K562 (cell line): ENCODE results near the gene PDE6G. TPM values are rescaled to one million over a fixed set of nuclear protein-coding genes. Genes with fewer than 3 reads are reported as not detected.

Experiments used
- FUS ChIP-seq: fragments of 200-400 bp; formaldehyde crosslinking; optimal IDR thresholded peaks from 2 replicates; pipeline ENCODE3; 2017; ENCODE audit warnings: low read depth, low read length
- HSF4 ChIP-seq: fragments of 250-450 bp; sonication (Bioruptor Pico); IDR thresholded peaks from 2 replicates; pipeline ENCODE4 v2.1.2; 2022; ENCODE audit warnings: mild to moderate bottlenecking, moderate library complexity, borderline replicate concordance
- IRF1 ChIP-seq: sonication (generic); formaldehyde crosslinking; IDR thresholded peaks from 2 replicates; pipeline ENCODE4 v1.8.0; 2022; ENCODE audit warnings: missing genetic modification reagents, mild to moderate bottlenecking, borderline replicate concordance
- SFPQ ChIP-seq: fragments of 200-400 bp; formaldehyde crosslinking; IDR thresholded peaks from 2 replicates; pipeline ENCODE4 v1.6.1; 2017; ENCODE audit warnings: mild to moderate bottlenecking, low read depth, low read length, moderate library complexity
- TRIM25 ChIP-seq: fragments of 450-650 bp; IDR thresholded peaks from 2 replicates; pipeline ENCODE4 v1.7.0; 2016; ENCODE audit warnings: borderline replicate concordance
- ZBTB34 ChIP-seq: fragments of 250-450 bp; sonication (Bioruptor Pico); IDR thresholded peaks from 2 replicates; pipeline ENCODE4 v1.8.0; 2021; ENCODE audit warnings: mild to moderate bottlenecking, moderate library complexity
- ZNF354B ChIP-seq: fragments of 250-450 bp; sonication (Bioruptor Pico); IDR thresholded peaks from 2 replicates; pipeline ENCODE4 v1.4.0; 2020
- polyA plus RNA-seq, 8 experiments: library from polyadenylated mRNA; depleted of rRNA in 4 of 8; stranded (reverse) in 5 of 8; unstranded in 3 of 8; fragments of >200 nt; fragmentation: Nextera tagmentation in 2 of 8; fragmentation: Illumina TruSeq in 1 of 8; extraction: Ambion mirVana in 2 of 8; extraction: Trizol in 1 of 8; gene quantifications; 2 replicates each; pipeline versions ENCODE4 v1.2.1 to v1.2.3, GENCODE V29; 2011 to 2014; ENCODE audit warnings: inconsistent platforms in 1 of 8, missing spikeins in 1 of 8
- total RNA-seq, 7 experiments: library from RNA; depleted of rRNA in 6 of 7; stranded (reverse); fragments of >200 nt in 6 of 7; fragmentation: Illumina TruSeq in 2 of 7; extraction: Trizol in 2 of 7; gene quantifications; 2 replicates each; pipeline versions ENCODE4 v1.2.1 to v1.2.3, GENCODE V29; 2011 to 2021; ENCODE audit warnings: low replicate concordance in 1 of 7
- TF ChIP-seq, protein P1 (sequence below): fragments of 250-450 bp; sonication (Bioruptor Pico); IDR thresholded peaks from 2 replicates; pipeline ENCODE4 v1.8.0; 2021; ENCODE audit warnings: moderate library complexity, mild to moderate bottlenecking, inconsistent platforms
- TF ChIP-seq, protein P2 (sequence below): fragments of 450-650 bp; formaldehyde crosslinking; IDR thresholded peaks from 2 replicates; pipeline ENCODE4 v1.4.0; 2022; ENCODE audit warnings: mild to moderate bottlenecking, moderate library complexity
- TF ChIP-seq, protein P3 (sequence below): IDR thresholded peaks from 2 replicates; pipeline ENCODE4 v1.6.1; 2011; ENCODE audit warnings: borderline replicate concordance, low read depth, mild to moderate bottlenecking, moderate library complexity, low read length; ENCODE audit not compliant: insufficient read depth, poor library complexity, severe bottlenecking
- TF ChIP-seq, protein P4 (sequence below), 2 experiments: fragments of 450-650 bp in 1 of 2; sonication (generic) in 1 of 2; formaldehyde crosslinking in 1 of 2; IDR thresholded peaks in 1 of 2; conservative IDR thresholded peaks in 1 of 2; 2 replicates each; pipeline versions ENCODE4 v1.6.1 to v1.8.1; 2016 to 2023; ENCODE audit warnings: mild to moderate bottlenecking in 2 of 2, moderate library complexity in 2 of 2, inconsistent platforms in 1 of 2, missing genetic modification reagents in 1 of 2

PDE6G gene
- total and polyA plus RNA-seq, 9 of the 15 experiments (the other 6 are each of a cell fraction or from before 2014, with no cell fraction given) = 0.14 to 0.59 TPM; not detected in 7

- TF ChIP-seq ZBTB34 (CRISPR knock-in tag) = peak; percentile 74; the same call in 1 of the 2 replicates
- TF ChIP-seq, protein P1, sequence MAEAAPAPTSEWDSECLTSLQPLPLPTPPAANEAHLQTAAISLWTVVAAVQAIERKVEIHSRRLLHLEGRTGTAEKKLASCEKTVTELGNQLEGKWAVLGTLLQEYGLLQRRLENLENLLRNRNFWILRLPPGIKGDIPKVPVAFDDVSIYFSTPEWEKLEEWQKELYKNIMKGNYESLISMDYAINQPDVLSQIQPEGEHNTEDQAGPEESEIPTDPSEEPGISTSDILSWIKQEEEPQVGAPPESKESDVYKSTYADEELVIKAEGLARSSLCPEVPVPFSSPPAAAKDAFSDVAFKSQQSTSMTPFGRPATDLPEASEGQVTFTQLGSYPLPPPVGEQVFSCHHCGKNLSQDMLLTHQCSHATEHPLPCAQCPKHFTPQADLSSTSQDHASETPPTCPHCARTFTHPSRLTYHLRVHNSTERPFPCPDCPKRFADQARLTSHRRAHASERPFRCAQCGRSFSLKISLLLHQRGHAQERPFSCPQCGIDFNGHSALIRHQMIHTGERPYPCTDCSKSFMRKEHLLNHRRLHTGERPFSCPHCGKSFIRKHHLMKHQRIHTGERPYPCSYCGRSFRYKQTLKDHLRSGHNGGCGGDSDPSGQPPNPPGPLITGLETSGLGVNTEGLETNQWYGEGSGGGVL = peak; percentile 64
- TF ChIP-seq IRF1 (CRISPR knock-in tag) = no peak
- TF ChIP-seq, protein P2, sequence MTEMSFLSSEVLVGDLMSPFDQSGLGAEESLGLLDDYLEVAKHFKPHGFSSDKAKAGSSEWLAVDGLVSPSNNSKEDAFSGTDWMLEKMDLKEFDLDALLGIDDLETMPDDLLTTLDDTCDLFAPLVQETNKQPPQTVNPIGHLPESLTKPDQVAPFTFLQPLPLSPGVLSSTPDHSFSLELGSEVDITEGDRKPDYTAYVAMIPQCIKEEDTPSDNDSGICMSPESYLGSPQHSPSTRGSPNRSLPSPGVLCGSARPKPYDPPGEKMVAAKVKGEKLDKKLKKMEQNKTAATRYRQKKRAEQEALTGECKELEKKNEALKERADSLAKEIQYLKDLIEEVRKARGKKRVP (CRISPR knock-in tag) = peak; percentile 59; the same call in 1 of the 2 replicates
- TF ChIP-seq HSF4 = peak; percentile 62; the same call in 1 of the 2 replicates
- TF ChIP-seq SFPQ = no peak
- TF ChIP-seq TRIM25 = no peak
- no peak for TF ChIP-seq FUS
- TF ChIP-seq, protein P3, sequence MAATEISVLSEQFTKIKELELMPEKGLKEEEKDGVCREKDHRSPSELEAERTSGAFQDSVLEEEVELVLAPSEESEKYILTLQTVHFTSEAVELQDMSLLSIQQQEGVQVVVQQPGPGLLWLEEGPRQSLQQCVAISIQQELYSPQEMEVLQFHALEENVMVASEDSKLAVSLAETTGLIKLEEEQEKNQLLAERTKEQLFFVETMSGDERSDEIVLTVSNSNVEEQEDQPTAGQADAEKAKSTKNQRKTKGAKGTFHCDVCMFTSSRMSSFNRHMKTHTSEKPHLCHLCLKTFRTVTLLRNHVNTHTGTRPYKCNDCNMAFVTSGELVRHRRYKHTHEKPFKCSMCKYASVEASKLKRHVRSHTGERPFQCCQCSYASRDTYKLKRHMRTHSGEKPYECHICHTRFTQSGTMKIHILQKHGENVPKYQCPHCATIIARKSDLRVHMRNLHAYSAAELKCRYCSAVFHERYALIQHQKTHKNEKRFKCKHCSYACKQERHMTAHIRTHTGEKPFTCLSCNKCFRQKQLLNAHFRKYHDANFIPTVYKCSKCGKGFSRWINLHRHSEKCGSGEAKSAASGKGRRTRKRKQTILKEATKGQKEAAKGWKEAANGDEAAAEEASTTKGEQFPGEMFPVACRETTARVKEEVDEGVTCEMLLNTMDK = no peak
- TF ChIP-seq, protein P4, sequence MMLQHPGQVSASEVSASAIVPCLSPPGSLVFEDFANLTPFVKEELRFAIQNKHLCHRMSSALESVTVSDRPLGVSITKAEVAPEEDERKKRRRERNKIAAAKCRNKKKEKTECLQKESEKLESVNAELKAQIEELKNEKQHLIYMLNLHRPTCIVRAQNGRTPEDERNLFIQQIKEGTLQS (IDR thresholded peaks at IDR 0.05) = no peak
- TF ChIP-seq, protein P4 (CRISPR knock-in tag; conservative IDR thresholded peaks at IDR 0.05) = no peak
- TF ChIP-seq ZNF354B (CRISPR knock-in tag) = 0 out of 2 replicates have a peak, but pooled peaks have one; percentile 37
Observed at GRCh38 chr17:81665205-81666091, 9.1 kb upstream of the PDE6G start (continued).
